Measurements from ENCODE around the gene EIF4B. TPM values are rescaled to one million over a fixed set of nuclear protein-coding genes. Genes with fewer than 3 reads are reported as not detected.
A peak's percentile ranks its signal among the peaks of the same experiment; 100 is the strongest.

EIF4B gene, protein sequence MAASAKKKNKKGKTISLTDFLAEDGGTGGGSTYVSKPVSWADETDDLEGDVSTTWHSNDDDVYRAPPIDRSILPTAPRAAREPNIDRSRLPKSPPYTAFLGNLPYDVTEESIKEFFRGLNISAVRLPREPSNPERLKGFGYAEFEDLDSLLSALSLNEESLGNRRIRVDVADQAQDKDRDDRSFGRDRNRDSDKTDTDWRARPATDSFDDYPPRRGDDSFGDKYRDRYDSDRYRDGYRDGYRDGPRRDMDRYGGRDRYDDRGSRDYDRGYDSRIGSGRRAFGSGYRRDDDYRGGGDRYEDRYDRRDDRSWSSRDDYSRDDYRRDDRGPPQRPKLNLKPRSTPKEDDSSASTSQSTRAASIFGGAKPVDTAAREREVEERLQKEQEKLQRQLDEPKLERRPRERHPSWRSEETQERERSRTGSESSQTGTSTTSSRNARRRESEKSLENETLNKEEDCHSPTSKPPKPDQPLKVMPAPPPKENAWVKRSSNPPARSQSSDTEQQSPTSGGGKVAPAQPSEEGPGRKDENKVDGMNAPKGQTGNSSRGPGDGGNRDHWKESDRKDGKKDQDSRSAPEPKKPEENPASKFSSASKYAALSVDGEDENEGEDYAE
- total RNA-seq (100 to 1,000 TPM; 324 to 800 (median 571) TPM), polyA plus RNA-seq (100 to 1,000 TPM in 2 of 3 donors, 10 to 100 TPM in 1; 77.1 to 282 (median 138) TPM)
- long read RNA-seq, donor 1, full-length matches to known transcripts: 40 of 95 reads
- long read RNA-seq, donor 1, partial matches to known transcripts: 55 of 95 reads
- long read RNA-seq, donor 1, other reads (novel, unspliced or antisense): 0 of 95 reads
- long read RNA-seq, donor 2, full-length matches to known transcripts: 31 of 75 reads
- long read RNA-seq, donor 2, partial matches to known transcripts: 44 of 75 reads
- long read RNA-seq, donor 2, other reads (novel, unspliced or antisense): 0 of 75 reads
- long read RNA-seq, donor 3, full-length matches to known transcripts: 32 of 65 reads
- long read RNA-seq, donor 3, partial matches to known transcripts: 26 of 65 reads
- long read RNA-seq, donor 3, other reads (novel, unspliced or antisense): 7 of 65 reads
- long read RNA-seq, donor 4, full-length matches to known transcripts: 147 of 225 reads
- long read RNA-seq, donor 4, partial matches to known transcripts: 39 of 225 reads
- long read RNA-seq, donor 4, other reads (novel, unspliced or antisense): 39 of 225 reads
- long read RNA-seq, donor 5, full-length matches to known transcripts: 382 of 471 reads
- long read RNA-seq, donor 5, partial matches to known transcripts: 48 of 471 reads
- long read RNA-seq, donor 5, other reads (novel, unspliced or antisense): 41 of 471 reads
- long read RNA-seq, donor 6, full-length matches to known transcripts: 121 of 194 reads
- long read RNA-seq, donor 6, partial matches to known transcripts: 35 of 194 reads
- long read RNA-seq, donor 6, other reads (novel, unspliced or antisense): 38 of 194 reads
- long read RNA-seq, donor 7, full-length matches to known transcripts: 16 of 41 reads
- long read RNA-seq, donor 7, partial matches to known transcripts: 25 of 41 reads
- long read RNA-seq, donor 7, other reads (novel, unspliced or antisense): 0 of 41 reads
- long read RNA-seq, donor 8, full-length matches to known transcripts: 53 of 106 reads
- long read RNA-seq, donor 8, partial matches to known transcripts: 53 of 106 reads
- long read RNA-seq, donor 8, other reads (novel, unspliced or antisense): 0 of 106 reads
- long read RNA-seq, donor 9, full-length matches to known transcripts: 31 of 107 reads
- long read RNA-seq, donor 9, partial matches to known transcripts: 76 of 107 reads
- long read RNA-seq, donor 9, other reads (novel, unspliced or antisense): 0 of 107 reads
- long read RNA-seq, donor 10, full-length matches to known transcripts: 13 of 28 reads
- long read RNA-seq, donor 10, partial matches to known transcripts: 15 of 28 reads
- long read RNA-seq, donor 10, other reads (novel, unspliced or antisense): 0 of 28 reads

DNA sequence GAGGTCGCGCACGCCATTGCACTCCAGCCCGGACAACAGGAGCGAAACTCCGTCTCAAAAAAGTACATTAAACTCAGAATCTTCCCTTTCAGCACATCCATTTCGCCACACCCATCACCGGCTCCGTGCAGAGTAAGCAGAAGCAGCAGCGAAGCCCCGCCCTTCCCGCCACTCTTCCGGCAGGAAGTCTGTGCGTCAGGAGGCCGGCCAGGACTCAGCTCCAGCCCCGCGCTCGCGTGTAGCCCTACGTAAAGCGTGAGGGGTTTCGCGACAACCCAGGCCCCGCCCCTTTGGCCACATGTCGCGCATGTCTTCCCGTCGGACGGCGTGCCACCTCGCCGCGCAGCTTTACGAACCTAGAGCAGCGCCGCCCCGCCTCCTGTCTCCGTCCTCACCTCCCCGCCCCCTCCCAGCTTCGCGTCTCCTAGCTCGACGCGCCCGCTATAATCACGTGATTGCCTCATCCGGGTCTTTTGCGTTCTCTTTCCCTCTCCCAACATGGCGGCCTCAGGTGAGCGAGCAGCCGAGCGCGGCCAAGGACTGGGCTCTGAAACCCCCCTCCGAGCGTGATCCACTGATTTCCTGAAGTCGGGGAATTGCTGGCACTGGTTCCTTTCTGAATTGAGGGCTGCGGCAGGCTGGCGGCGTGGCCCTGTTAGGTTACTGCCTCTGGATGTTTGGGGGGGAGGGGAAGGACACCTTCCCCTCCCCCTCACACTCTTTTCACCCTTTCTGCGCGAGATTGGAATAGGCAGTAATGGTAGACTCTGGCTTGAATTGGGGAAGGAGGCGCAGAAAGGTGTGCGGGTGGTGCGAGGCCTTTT is at the start of gene EIF4B:
EIF4B (plus strand) TSS at position 471 of the 824 bp plus-strand sequence; CDS start at position 499, 28 bp downstream.
- intact Hi-C loops (cut with DNase I): no loop called here
- peaks cover 35 to 54% of the 10 kb centered on the region in 2 donors for H3K4me1 ChIP-seq (replicated peaks in 1 of 2)

DNA sequence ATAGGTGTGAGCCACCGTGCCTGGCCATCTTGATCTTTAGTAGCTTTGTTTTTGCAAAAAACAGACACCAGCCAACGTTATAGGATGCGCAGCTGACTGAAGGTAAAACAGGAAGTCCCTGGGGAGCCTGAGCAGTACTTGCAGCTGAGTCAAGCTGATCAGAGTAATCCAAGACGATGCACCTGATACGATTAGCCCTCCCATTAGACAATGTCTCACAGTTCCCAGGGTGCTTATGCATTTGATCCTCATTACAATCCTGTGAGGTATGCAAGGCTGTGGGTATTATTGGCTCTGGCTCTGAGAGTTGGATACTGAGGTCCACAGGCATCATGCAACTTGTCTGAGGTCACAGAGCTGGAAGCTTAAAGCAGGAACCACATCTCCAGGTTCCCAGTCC is 49.3 kb upstream of the EIF4B start:
- no peak overlapping the region for H3K4me3 ChIP-seq
- H3K4me1 ChIP-seq (replicated peaks in 1 of 2): no peaks in the 10 kb centered on the region
- TF ChIP-seq POLR2A (IDR thresholded peaks at IDR 0.05): no peak
- TF ChIP-seq, protein P1, sequence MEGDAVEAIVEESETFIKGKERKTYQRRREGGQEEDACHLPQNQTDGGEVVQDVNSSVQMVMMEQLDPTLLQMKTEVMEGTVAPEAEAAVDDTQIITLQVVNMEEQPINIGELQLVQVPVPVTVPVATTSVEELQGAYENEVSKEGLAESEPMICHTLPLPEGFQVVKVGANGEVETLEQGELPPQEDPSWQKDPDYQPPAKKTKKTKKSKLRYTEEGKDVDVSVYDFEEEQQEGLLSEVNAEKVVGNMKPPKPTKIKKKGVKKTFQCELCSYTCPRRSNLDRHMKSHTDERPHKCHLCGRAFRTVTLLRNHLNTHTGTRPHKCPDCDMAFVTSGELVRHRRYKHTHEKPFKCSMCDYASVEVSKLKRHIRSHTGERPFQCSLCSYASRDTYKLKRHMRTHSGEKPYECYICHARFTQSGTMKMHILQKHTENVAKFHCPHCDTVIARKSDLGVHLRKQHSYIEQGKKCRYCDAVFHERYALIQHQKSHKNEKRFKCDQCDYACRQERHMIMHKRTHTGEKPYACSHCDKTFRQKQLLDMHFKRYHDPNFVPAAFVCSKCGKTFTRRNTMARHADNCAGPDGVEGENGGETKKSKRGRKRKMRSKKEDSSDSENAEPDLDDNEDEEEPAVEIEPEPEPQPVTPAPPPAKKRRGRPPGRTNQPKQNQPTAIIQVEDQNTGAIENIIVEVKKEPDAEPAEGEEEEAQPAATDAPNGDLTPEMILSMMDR (IDR thresholded peaks at IDR 0.05): no peak
- H3K9me3 ChIP-seq (replicated peaks in 1 of 3): no peaks in the 10 kb centered on the region
- WGBS, 4 donors: 67 to 78% (median 71%) methylated on average over 5 of the region's 5 CpGs
- H3K27ac ChIP-seq: no peak overlapping the region
- no peaks in the 10 kb centered on the region for H3K27me3 ChIP-seq
- no peak for DNase-seq
- no peaks in the 10 kb centered on the region for H3K36me3 ChIP-seq (replicated peaks in 1 of 2)
- intact Hi-C loops (cut with DNase I): no loop called here

More for the DNA sequence above, at the start of gene EIF4B:
- Histone ChIP-seq H3K27ac (peak within 1 kb of the TSS; percentile 74 to 97 (median 92)), H3K4me3 (peak within 1 kb of the TSS; percentile 41 to 92 (median 64)), H3K36me3 (replicated peaks in 1 of 2) (peaks cover 0 to 8% of the 10 kb centered on the region in 2 donors), H3K9me3 (replicated peaks in 1 of 3) (no peaks in the 10 kb centered on the region), H3K27me3 (no peaks in the 10 kb centered on the region)
- TF ChIP-seq POLR2A (IDR thresholded peaks at IDR 0.05): peak; percentile 61 to 83
- TF ChIP-seq, protein P1 (IDR thresholded peaks at IDR 0.05): no peak
- WGBS, 4 donors: 0 to 1% (median 0%) methylated on average over 19 to 64 of the region's 64 CpGs
- DNase-seq: peak; percentile 100

All from adrenal gland (tissue), 19 donors.